ENCODE results near the gene SMS.
"Not testable (repeated sequence)": the region's sequence is repeated elsewhere in the genome, so short reads cannot be mapped to it uniquely, and the experiment has no call there.

SMS gene

DNA sequence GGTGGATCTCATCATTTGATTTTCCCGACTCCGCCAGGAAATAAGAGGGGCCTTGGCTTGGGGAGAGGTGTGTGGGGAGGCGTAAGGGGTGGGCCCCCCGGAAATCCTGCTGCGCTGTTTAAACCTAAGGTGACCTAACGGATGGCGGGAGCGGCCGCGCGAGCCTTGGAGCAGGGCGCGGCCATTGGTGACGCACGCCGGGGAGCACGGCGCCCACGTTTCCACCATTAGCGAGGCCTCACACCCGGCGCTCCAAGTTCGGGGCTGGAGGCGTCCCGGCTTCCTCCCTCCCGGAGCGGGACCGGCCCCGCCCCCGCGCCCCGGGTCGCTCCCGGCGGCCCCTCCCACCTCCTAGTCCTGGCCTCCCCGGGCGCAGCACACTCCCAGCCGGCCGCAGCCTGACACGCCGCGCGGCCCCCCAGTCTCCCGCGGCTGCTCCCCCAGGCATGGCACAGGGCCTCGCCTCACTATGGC is at the start of gene SMS:
Gene SMS (plus strand): TSS at position 354 of the 474 bp plus-strand sequence. CDS start 116 bp downstream, at position 470.
- DNase-seq = peak; percentile 78 to 81

DNA sequence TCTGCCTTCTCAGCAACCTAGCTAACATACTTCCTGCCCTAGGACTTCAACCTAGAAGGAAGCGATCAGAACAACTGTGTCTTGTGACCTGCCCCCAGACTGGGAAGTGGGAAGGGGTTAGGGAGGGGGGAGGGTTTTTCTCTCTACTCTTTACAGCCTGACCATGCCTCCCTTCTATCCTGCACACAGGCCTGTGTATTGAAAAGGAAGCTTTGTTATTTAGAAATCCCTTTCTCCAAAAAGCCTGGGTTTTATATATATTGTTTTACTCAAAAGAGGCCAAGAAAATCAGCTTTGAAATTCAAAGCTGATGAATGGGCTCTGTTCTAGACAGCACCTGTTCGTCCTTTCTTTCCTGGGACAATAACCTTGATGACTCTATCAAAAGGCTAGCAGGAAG is 35.2 kb upstream of the SMS start:
- no peak for DNase-seq

DNA sequence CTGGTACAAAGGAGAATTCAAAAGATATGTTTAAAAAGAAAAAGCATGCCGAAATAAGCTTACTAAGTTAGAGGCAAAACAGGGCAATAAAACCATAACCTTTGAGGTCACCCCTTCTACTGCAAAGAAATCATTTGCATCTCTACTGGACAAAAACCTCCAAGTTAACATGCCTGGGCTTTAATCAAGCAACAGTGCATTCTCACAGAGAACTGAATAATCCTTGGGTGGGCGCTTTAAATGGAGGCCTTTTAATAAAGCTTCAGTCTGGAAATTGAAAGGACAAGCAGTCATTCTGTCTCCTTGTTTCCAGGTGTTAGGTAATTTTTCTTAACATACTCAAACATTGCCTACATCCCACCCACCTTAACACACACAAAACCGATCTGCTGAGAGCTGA is 34.6 kb upstream of the SMS start:
- no peak for DNase-seq

DNA sequence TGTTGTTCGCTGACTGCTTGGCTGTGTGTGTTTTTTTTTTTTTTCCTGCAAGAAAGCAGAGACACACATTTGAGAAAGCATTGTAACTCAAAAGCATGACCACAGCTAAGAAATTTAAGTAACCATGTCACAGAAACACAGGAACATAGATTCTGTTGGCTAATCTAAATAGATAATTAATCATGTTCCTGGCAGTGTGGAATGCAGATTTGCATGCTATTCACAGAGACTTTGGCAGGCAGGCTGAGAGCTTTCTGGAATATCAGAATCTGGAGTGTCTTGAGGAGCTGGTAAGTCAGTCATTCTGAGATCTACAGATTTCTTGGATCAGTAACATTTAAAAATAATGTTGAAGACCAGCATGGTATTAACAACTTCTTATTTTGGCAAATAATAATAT is 33.2 kb upstream of the SMS start:
- DNase-seq = no peak

DNA sequence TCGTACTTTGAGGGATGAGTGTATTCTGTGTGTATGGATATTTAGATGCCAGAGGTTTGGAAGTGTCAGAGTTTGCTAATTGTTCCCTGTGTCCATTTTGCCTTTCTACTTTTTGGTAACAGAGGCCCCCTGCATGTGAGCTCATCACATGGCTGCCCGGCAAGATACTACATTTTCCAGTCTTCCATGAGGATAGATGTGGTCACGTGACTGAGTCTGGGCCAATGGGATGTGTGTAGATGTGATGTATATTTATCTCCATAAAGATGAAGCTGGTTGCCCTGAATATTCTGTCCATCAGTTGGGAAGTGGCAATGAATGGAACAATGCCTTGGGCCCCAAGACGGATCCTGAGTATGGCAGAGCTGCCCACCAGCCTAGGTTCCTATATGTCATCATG is 29.0 kb upstream of the SMS start:
- no peak for DNase-seq

DNA sequence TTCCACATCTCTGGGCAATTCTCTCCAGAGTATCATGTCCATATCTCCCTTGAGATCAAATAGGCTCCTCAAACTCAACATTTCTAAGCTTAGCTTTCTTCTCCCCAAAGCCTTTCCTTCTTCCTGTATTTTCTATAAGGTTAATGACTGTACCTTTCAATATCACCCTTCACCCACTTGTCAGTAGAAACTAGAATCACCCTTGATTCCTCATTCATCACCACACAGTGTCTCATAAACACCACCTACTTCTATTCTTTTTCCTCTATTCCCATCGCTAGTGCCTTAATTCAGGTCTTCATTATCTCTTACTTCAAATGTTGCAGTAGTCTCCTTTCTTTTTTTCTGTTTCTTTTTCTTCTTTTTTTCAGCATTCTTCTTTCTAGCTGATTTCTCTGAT is 28.3 kb upstream of the SMS start:
- no peak for DNase-seq

DNA sequence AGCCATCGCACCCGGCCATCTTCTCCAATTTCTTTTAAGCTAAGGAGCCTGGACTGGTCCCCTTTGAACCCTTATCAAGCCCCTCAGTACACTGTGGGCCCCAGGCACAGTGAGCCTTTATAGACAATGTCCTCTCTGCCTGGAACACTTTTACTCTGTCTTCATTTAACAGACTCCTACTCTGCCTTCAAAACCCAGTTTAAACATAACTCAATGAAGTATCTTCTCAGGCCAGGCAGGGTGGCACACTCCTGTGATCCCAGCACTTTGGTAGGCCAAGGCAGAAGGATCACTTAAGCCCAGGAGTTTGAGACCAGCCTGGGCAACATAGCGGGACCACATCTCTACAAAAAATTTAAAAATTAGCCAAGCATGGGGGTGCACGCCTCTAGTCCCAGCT is 27.5 kb upstream of the SMS start:
- DNase-seq = no peak

DNA sequence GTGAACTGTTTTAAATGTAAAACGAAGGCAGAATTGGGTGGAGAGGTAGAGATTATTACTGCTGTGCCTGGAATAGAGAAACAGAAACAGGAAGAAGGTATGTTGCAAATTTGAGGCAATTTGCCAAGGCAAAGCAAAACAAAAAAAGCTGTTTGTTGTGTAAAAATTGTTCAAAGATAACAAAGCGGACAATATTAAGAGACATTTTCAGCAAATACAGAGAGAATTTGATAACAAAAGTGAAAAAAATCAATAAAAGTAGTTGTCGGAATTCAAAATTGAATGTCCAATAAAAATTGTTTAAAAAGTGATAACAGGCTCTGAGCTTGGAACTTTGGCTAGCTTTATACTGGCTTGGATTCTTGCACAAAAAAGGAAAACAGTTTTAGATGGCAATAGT is 14.4 kb upstream of the SMS start:
- peak in 1 of 2 donors; percentile 65 for DNase-seq

DNA sequence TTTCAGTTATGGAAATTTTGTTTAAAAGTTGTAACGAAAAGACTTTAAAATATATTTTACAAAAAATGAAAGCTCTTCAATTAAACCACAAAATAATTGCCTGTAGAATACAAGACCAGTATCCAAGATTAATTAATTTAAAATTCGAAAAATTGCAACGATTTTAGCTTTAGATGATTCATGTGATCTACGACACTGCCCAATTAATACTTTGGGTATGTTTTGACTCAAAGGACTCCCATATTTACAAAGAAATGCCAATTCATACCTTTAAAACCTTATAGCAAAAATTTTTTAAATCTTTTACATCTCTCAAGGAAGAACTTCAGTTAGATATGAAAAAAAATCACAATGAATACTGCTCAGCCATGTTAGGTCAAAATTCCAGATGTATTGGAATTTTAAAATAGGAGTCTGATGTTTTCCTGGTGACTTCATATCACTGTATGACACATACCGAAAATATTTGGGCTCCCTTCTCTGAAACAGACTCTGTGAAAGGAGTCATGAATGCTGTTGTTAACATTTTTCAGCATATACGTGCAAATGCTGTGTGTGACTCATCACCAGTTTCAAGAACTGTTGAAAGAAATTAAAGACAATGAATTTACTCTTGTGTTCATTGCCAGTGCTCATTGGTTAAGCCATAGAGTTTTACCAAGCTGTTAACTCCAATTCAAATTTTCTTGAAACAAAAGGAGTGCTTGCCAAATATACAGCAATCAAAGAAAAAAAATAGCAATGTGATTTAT is 13.8 kb upstream of the SMS start:
- peak; percentile 62 to 69 for DNase-seq

DNA sequence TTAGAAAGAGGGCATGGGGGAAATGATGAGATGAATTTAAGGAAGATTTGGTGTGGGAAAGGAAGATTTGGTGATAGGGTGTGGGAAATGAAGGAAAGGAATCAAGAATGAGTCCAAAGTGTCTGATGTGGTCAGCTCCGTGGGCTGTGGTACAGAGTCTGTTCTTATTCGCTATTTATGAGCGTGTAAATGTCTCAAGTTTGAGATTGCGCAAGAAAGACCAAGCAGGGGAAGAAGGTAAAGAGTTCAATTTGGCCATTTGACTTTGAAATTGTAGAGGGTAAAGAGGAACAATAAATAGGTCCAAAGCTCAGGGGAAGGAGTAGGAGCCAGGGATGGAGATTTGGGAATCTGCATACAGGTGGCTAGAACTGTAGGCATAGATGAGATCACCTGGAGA is 11.3 kb upstream of the SMS start:
- DNase-seq = peak in 1 of 2 donors; percentile 14

DNA sequence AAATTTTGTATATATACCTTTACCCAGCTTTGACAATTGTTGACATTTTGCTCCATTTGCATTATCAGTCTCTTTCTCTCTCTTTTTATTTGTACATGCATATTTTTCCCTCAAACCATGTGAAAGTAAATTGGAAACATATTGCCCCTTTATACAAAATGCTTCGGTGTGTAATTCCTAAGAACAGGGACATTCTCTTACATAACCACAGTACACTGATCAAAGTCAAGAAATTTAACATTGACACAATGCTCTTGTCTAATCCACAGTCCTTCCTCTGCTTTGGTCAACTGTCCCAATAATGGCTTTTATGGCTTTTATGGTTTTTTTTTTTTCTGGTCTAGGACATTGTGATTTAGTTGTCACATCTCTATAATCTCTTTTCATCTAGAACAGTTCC is 9.5 kb upstream of the SMS start:
- DNase-seq = no peak

DNA sequence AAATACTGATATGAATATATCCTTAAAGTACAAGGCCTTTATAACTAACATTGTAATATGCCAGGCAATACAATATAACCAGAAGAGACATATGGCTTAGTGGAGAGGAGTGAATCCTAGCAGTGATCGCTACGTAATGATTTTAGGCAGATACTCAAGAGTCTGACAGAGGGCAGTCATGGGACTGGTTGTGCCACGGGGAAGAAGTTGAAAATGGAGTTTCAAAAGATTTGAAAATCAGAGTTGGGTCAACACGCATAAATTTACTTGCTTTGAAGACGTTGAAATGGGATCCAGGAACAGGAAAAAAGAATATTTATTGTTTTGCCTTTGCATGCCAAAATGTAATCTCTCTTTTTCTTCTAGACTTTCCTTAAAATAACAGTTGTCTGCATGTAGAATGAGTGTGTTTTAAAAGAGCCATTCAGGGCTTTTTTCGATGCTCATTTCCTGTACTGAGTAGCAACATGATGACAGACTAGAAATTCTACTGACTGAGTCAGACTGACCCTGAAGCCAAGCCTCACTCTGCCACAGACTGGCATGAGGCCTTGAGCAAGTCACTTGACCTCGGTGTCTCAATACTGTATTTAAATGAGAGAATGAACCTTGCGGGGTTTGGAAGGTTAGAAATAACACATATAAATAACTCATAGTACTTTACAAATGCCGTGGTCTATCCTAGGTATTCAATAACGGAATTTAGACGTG is 8.1 kb upstream of the SMS start:
- DNase-seq = peak; percentile 69 to 91

DNA sequence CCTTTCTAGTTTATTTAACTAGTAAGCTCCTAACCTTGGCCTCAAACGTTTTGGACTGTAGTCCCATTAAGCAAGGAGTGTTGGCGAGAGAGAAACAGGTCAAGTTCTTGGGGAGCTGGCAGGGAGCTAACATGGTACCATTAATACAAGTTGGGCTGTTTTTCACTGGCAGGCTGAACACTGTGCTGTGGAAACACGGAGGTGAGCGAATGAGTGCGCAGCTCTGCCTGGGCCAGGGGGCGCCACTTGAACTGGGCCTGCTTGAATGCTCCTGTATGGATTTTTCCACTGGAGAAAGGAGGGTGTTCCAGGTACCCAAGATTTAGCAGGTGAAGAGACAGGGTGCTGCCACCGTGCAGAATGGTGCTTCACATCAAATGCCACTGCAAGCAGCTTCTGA is 7.4 kb upstream of the SMS start:
- no peak for DNase-seq

DNA sequence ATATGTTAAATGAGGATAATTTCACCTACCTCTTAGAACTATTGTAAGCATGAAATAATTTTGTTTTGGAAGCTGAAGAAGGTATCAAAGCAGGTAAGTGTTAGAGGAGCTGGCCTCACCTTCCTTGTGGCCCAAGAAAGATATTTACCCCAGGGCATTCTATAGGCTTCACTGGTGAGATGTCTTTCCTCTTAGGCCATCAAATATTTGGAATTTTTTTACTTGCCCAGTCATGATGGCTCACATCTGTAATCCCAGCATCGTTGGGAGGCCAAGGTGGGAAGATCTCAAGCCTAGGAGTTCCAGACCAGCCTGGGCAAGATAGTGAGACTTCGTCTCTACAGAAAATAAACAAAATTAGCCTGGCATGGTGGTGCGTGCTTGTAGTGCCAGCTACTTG is 6.1 kb upstream of the SMS start:
- no peak for DNase-seq

DNA sequence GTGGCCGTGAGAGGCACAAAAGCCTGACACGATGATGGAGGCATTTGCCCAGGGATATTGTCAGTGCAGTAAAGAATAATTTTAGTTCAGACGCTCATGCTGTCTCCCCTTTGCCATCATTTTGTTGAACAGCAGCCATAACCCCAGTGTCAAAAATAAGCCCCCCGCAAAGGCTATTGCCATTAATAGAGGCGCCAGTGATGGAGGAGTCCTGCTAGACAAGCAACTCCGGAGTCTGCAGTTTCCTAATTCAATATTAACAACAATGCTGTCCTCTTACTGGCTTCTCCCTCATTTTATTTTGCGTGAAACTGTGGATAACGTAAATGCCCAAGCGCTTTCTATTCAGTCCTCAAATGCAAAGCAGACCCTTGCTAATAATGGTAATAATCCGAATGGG is 603 bp upstream of the SMS start:
- DNase-seq = no peak

DNA sequence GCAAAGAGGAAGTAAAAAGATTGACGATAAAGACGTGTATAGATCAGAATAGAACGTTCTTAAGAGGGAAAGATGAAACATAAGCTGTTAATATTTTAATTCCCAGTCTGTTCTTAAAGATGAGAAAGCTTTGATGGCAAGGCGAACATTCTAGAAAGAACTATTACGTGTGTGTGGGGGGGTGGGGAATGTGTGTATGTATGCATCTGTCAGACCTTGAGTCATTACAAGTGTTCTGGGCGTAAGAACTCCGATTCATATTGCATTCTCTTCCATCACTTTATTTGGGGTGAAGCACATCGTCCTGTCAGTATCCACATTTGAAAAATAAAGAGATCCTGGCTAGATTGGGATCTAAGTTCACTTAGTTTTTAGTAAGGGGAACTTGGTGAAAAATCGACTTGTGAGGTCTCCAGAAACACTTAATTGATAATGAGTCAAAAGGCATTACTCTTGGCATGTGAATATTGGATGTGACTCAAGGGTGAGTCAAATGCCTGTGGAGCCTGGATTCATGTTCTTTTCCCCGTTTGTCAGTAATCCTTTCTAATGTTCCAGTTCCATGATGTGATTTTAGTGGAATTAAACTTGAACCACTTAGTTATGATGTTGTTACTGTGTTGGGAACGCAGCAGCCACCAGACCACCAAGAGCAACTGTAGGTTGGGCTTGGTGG is 3.1 kb downstream of the SMS start:
- DNase-seq = no peak

DNA sequence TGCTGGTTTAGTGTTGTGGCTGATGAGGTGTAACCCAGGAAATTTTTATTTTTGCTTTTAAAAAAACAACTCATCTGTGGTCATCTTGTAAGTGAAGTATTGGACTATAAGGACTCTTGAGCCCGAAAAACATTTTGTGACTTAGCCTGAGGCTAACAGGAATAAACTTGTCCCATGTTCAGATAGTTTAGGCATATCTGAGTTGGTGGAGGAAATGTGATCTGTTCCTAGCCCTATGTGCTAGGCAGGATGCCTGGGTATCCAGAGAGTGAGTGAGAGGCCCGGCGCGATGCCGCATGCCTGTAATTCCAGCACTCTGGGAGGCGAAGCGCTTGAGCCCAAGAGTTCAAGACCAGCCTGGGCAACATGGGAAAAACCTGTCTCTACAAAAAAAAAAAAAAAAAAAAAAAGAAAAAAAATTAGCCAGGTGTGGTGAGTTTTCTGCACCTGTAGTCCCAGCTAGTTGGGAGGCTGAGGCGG is 3.7 kb downstream of the SMS start:
- no peak for DNase-seq

DNA sequence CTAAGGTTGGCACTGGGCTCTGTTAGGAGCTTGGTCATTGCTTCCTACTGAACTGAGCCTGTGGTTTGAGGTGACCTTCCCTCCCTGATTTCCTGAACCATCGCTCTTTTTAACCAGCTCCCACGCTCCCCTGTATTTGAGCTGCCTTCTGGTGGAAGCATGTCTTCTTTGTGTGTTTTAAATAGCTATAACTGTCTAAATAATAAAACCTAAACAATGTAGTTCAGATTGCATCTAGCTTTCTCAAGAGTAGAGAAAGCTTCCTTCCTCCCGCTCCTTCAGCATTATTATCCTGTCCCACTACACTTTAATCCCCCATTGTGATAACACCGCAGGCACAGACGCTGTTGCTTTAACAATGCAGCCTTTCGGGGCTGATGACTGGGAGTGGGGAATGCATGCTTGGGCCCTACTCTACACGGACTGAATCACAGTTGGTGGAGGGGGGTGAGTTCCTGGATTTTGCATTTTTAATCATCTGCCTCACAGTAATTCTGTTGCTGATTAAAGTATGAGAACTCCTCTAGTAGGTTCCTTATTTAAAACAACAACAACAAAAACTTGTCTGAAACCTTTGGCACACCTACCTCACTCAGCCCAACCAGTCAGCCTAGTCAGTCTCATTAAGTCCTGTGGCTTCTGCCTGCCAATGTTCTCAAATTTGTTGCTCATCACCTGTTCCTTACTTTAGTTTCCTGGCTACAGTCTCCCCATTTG is 6.6 kb downstream of the SMS start:
- DNase-seq = no peak

DNA sequence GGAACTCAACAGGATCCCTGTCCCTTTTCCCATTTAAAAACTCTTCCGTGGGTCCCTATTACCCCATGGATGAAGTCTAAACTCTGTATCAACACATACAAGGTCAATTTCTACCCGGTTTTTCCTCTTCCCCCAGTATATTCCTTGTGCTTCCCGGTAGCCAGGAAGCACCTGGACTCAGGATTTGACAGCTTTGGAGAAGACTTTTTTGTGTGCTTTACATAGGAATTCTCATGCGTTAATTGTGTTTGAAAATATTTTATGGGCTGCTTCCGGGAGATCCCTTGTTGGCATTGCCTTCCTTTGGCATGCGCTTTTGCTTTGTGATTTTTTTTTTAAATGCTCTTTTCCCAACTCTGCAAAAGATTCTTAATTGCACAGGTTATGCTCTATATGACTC is 7.2 kb downstream of the SMS start:
- DNase-seq = no peak

DNA sequence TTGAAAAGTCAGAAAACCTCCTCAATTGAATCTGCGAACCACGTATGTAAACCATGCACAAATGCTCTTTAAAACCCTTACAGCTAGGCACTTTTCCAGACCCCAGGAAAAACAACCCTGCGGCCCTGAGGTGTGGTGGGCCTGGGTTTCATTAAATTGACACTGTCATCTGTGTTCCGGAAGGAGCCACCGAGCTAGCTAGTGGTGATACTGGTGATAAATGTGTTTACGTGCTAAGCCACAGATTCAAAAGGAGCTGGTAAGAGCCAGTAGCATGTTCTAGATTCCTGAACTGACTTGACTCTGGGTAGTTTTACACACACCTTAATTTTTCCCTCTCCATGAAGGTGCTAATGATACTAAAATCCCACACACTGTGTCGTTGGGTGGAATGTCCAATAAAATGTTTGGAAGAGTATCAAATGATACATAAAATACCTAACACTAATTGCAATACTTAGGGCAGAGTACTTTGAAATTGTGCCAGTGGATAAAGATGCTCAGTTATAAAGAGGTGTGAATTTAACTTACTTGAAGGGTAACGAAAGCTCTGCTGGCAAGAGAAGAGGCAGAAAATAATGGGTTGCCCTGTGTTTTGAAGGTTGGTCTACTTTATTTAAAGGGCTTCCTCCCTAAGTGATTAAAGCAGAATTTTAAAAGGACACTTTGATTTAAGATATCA is 8.5 kb downstream of the SMS start:
- no peak for DNase-seq

DNA sequence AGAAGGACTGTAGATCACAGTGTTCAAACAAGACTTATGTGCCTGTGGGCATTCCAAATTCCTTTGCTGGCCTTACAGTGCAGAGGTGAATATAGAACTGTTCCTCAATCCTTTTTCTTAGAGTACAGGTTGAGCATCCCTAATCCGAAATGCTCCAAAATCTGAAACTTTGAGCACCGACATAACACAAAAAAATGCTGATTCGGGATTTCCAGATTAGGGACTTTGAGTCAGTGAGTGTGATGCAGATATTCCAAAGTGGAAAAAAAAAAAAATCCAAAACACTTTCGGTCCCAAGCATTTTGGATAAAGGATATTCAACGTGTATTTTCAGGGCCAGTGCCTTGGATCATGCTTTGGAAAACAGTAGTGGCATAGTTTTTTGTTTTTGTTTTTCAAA is 9.2 kb downstream of the SMS start:
- DNase-seq = no peak

DNA sequence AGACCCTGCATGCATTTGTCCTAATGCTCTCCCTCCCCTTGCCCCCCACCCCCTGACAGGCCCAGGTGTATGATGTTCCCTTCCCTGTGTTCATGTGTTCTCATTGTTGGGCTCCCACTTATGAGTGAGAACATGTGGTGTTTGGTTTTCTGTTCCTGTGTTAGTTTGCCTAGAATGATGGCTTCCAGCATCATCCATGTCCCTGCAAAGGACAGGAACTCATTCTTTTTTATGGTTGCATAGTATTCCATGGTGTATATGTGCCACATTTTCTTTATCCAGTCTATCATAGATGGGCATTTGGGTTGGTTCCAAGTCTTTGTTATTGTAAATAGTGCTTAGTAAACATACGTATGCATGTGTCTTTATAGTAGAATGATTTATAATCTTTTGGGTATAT is 10.0 kb downstream of the SMS start:
- DNase-seq = not testable (repeated sequence)

DNA sequence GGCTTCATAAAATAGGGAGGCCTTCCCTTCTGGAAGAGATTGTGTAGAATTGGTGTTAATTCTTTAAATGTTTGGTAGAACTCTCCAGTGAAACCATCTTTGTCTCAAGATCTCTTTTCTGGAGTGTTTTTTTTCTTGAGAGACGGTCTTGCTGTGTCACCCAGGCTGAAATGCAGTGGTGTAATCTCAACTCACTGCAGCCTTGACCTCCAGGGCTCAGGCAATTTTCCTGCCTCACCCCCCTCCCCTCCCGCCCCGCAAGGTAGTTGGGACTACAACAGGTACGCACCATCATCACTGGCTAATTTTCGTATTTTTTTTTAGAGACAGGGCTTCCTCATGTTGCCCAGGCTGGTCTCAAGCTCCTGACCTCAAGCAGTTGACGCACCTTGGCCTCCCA is 12.1 kb downstream of the SMS start:
- no peak for DNase-seq

Measured in inflammatory macrophage treated with lipopolysaccharide for 1 hour (primary cell).